HCT116 (cell line): ENCODE measurements around the gene SGMS2. TPM values are rescaled to one million over a fixed set of nuclear protein-coding genes. Genes with fewer than 3 reads are reported as not detected.

Source experiments
- ATAC-seq: fragments of 200-7000 bp; cut with Tn5 transposase; 2 replicates; pipeline ENCODE4 v1.9.1; 2020; ENCODE audit warnings: mild to moderate bottlenecking, moderate library complexity
- BruUV-seq: library from RNA; stranded (reverse); fragments of 400-500 nt; replicated peaks from 2 replicates; lab custom pipeline; 2021; lab: Mats Ljungman, UMichigan
- CTCF ChIA-PET: fragments of 300-600 bp; sonication (Branson Sonifier 250); formaldehyde crosslinking; loops from one replicate; lab custom pipeline; 2021; ENCODE audit warnings: antibody characterized with exemption; lab: Charles Lee
- POLR2A ChIA-PET: fragments of 300-600, 350-600 bp; sonication (Branson Sonifier 250); formaldehyde crosslinking; loops from one replicate; lab custom pipeline; 2021; ENCODE audit warnings: antibody characterized with exemption; lab: Charles Lee
- RAD21 ChIA-PET, 2 experiments: fragments of 300-600 bp; sonication (Branson Sonifier 250); formaldehyde crosslinking; loops; one replicate each; lab custom pipeline; 2023; ENCODE audit warnings: low total read pairs in 2 of 2; ENCODE audit not compliant: uncharacterized antibody in 2 of 2, unreplicated experiment in 2 of 2, low non-redundant PET in 1 of 2; lab: Charles Lee
- DNase-seq: peaks from one replicate; pipeline ENCODE4 v3.0.0-alpha.2; 2010; ENCODE audit warnings: low read depth, low spot score
- H2AFZ ChIP-seq: fragments of 200-600 bp; shearing (Covaris generic), sonication (generic); 2 replicates; pipeline ENCODE4 v1.6.1; 2017; ENCODE audit warnings: low read depth, mixed run types, mixed read lengths, antibody characterized with exemption, low read length; ENCODE audit not compliant: poor library complexity, severe bottlenecking
- H3K27ac ChIP-seq: 2 replicates; pipeline ENCODE4 v1.5.1; 2012; ENCODE audit warnings: low read depth, low read length
- H3K27me3 ChIP-seq: fragments of 200-600 bp; sonication (generic); 2 replicates; pipeline ENCODE4 v1.6.1; 2016; ENCODE audit warnings: mixed run types, low read length, mixed read lengths; ENCODE audit not compliant: insufficient read depth
- H3K36me3 ChIP-seq, 2 experiments: fragments of 200-500 bp in 1 of 2; fragments of 200-600 bp in 1 of 2; sonication (Bioruptor generic) in 1 of 2; sonication (generic) in 1 of 2; 2 replicates each; pipeline versions ENCODE4 v1.5.1 to v1.6.1; 2014 to 2016; ENCODE audit warnings: low read length in 2 of 2, inconsistent platforms in 1 of 2, mixed read lengths in 1 of 2, mixed run types in 1 of 2; ENCODE audit not compliant: insufficient read depth in 2 of 2, control insufficient read depth in 1 of 2
- H3K4me1 ChIP-seq, 2 experiments: fragments of 200-600 bp in 1 of 2; sonication (generic) in 1 of 2; 2 replicates each; pipeline versions ENCODE4 v1.5.1 to v1.6.1; 2012 to 2017; ENCODE audit warnings: low read length in 2 of 2, inconsistent platforms in 1 of 2, mild to moderate bottlenecking in 1 of 2, mixed read lengths in 1 of 2, mixed run types in 1 of 2, moderate library complexity in 1 of 2; ENCODE audit not compliant: insufficient read depth in 2 of 2, control insufficient read depth in 1 of 2
- H3K4me2 ChIP-seq: fragments of 200-600 bp; sonication (generic); 2 replicates; pipeline ENCODE4 v1.6.1; 2017; ENCODE audit warnings: mixed run types, low read length, mixed read lengths
- H3K4me3 ChIP-seq, 2 experiments: fragments of 200-600 bp in 1 of 2; sonication (generic) in 1 of 2; replicated peaks in 1 of 2; 2 replicates each; pipeline ENCODE4 v1.5.1; 2011 to 2016; ENCODE audit warnings: low read length in 2 of 2, control low read depth in 1 of 2, low read depth in 1 of 2, mild to moderate bottlenecking in 1 of 2, mixed read lengths in 1 of 2, mixed run types in 1 of 2
- H3K79me2 ChIP-seq: fragments of 200-600 bp; sonication (generic); 2 replicates; pipeline ENCODE4 v1.6.1; 2017; ENCODE audit warnings: mild to moderate bottlenecking, mixed run types, low read length, moderate library complexity, mixed read lengths; ENCODE audit not compliant: insufficient read depth
- H3K9ac ChIP-seq: fragments of 200-600 bp; sonication (generic); 2 replicates; pipeline ENCODE4 v1.6.1; 2016; ENCODE audit warnings: low read length, mixed read lengths
- H3K9me2 ChIP-seq: fragments of 200-600 bp; sonication (generic), shearing (Covaris generic); 2 replicates; pipeline ENCODE4 v1.6.1; 2017; ENCODE audit warnings: mixed run types, mild to moderate bottlenecking, moderate library complexity; ENCODE audit not compliant: insufficient read depth
- H3K9me3 ChIP-seq, 2 experiments: fragments of 200-500 bp in 1 of 2; fragments of 200-600 bp in 1 of 2; sonication (Bioruptor generic) in 1 of 2; sonication (generic) in 1 of 2; 2 replicates each; pipeline ENCODE4 v1.6.1; 2014 to 2017; ENCODE audit warnings: low read length in 2 of 2, mixed read lengths in 2 of 2, inconsistent platforms in 1 of 2, low read depth in 1 of 2, mild to moderate bottlenecking in 1 of 2, mixed run types in 1 of 2, moderate library complexity in 1 of 2; ENCODE audit not compliant: control insufficient read depth in 1 of 2, insufficient read depth in 1 of 2
- H4K20me1 ChIP-seq: fragments of 200-600 bp; sonication (generic), shearing (Covaris generic); 2 replicates; pipeline ENCODE4 v1.6.1; 2017; ENCODE audit warnings: mixed run types, mild to moderate bottlenecking, moderate library complexity; ENCODE audit not compliant: insufficient read depth
- CBX3 ChIP-seq: IDR thresholded peaks from 2 replicates; pipeline ENCODE4 v1.6.1; 2012; ENCODE audit warnings: low read depth
- CEBPB ChIP-seq: IDR thresholded peaks from 2 replicates; pipeline ENCODE4 v1.6.1; 2012; ENCODE audit warnings: low read depth
- EGR1 ChIP-seq: IDR thresholded peaks from 2 replicates; pipeline ENCODE4 v1.6.1; 2012; ENCODE audit warnings: low read depth
- ELF1 ChIP-seq: IDR thresholded peaks from 2 replicates; pipeline ENCODE4 v1.6.1; 2012; ENCODE audit warnings: low read depth, borderline replicate concordance
- FOSL1 ChIP-seq: IDR thresholded peaks from 2 replicates; pipeline ENCODE4 v1.6.1; 2012; ENCODE audit warnings: low read depth
- POLR2AphosphoS5 ChIP-seq: IDR thresholded peaks from 2 replicates; pipeline ENCODE4 v1.6.1; 2011; ENCODE audit warnings: mild to moderate bottlenecking, low read depth, low read length, moderate library complexity
- RAD21 ChIP-seq: IDR thresholded peaks from 2 replicates; pipeline ENCODE4 v1.6.1; 2012; ENCODE audit warnings: low read depth, mild to moderate bottlenecking
- SIN3A ChIP-seq: IDR thresholded peaks from 2 replicates; pipeline ENCODE4 v1.6.1; 2012; ENCODE audit warnings: low read depth
- SP1 ChIP-seq: IDR thresholded peaks from 2 replicates; pipeline ENCODE4 v1.6.1; 2012; ENCODE audit warnings: low read depth
- TCF7L2 ChIP-seq: IDR thresholded peaks from 2 replicates; pipeline ENCODE4 v1.7.0; 2011; ENCODE audit warnings: borderline replicate concordance, inconsistent platforms; ENCODE audit not compliant: insufficient read depth, insufficient read length; ENCODE audit errors: extremely low read depth
- YY1 ChIP-seq: IDR thresholded peaks from 2 replicates; pipeline ENCODE4 v1.6.1; 2011; ENCODE audit warnings: low read length, low read depth, moderate library complexity, mild to moderate bottlenecking; ENCODE audit not compliant: insufficient replicate concordance; ENCODE audit errors: extremely low read depth
- ZFX ChIP-seq: fragments of 450-650 bp; IDR thresholded peaks from 2 replicates; pipeline ENCODE4 v1.6.1; 2017
- ZNF274 ChIP-seq: fragments of 200-500 bp; sonication (Bioruptor generic); IDR thresholded peaks from 2 replicates; pipeline ENCODE4 v1.6.1; 2014; ENCODE audit warnings: mild to moderate bottlenecking, low read depth, low read length, inconsistent platforms
- intact Hi-C: fragments of 100-400 bp; cut with micrococcal nuclease; formaldehyde crosslinking; loops from 2 replicates; pipeline ENCODE4 v1.10.0; 2022
- total RNA-seq: library from RNA; stranded (reverse); gene quantifications from one replicate; pipeline ENCODE4 v1.2.1, GENCODE V29; 2021; ENCODE audit not compliant: unreplicated experiment
- TF ChIP-seq, protein P1 (sequence below): IDR thresholded peaks from 2 replicates; pipeline ENCODE4 v1.6.1; 2012
- TF ChIP-seq, protein P2 (sequence below): IDR thresholded peaks from 2 replicates; pipeline ENCODE4 v1.6.1; 2012; ENCODE audit warnings: low read depth

Gene SGMS2
- total RNA-seq, 1 experiment from 2014 or later: 36.6 TPM

- POLR2A ChIA-PET: no interaction called here
- Histone ChIP-seq H3K4me1 (peaks cover 6 to 14% of the 10 kb centered on the region in 2 experiments), H3K4me2 (no peak overlapping the region), H3K4me3 (no peak overlapping the region), H4K20me1 (no peaks in the 10 kb centered on the region), H2AFZ (no peak overlapping the region), H3K27me3 (no peaks in the 10 kb centered on the region), H3K9me3 (peaks cover 4 to 9% of the 10 kb centered on the region in 2 experiments; a peak in 3 of 4 replicates), H3K27ac (no peak overlapping the region), H3K9ac (no peak overlapping the region), H3K79me2 (no peaks in the 10 kb centered on the region), H3K9me2 (no peaks in the 10 kb centered on the region), H3K36me3 (no peaks in the 10 kb centered on the region; a peak in 1 of 4 replicates)
- no TSS peak for BruUV-seq
- DNase-seq (no peak), ATAC-seq (no peak)
- RAD21 ChIA-PET: no interaction called here
- CTCF ChIA-PET: no interaction called here
- TF ChIP-seq SIN3A (no peak), ELF1 (no peak), ZNF274 (no peak), YY1 (no peak), CBX3 (no peak), POLR2AphosphoS5 (no peak), SP1 (no peak), TCF7L2 (no peak), RAD21 (no peak), EGR1 (no peak), CEBPB (no peak), ZFX (no peak), FOSL1 (no peak)
- TF ChIP-seq, protein P1, sequence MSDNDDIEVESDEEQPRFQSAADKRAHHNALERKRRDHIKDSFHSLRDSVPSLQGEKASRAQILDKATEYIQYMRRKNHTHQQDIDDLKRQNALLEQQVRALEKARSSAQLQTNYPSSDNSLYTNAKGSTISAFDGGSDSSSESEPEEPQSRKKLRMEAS: no peak
- TF ChIP-seq, protein P2, sequence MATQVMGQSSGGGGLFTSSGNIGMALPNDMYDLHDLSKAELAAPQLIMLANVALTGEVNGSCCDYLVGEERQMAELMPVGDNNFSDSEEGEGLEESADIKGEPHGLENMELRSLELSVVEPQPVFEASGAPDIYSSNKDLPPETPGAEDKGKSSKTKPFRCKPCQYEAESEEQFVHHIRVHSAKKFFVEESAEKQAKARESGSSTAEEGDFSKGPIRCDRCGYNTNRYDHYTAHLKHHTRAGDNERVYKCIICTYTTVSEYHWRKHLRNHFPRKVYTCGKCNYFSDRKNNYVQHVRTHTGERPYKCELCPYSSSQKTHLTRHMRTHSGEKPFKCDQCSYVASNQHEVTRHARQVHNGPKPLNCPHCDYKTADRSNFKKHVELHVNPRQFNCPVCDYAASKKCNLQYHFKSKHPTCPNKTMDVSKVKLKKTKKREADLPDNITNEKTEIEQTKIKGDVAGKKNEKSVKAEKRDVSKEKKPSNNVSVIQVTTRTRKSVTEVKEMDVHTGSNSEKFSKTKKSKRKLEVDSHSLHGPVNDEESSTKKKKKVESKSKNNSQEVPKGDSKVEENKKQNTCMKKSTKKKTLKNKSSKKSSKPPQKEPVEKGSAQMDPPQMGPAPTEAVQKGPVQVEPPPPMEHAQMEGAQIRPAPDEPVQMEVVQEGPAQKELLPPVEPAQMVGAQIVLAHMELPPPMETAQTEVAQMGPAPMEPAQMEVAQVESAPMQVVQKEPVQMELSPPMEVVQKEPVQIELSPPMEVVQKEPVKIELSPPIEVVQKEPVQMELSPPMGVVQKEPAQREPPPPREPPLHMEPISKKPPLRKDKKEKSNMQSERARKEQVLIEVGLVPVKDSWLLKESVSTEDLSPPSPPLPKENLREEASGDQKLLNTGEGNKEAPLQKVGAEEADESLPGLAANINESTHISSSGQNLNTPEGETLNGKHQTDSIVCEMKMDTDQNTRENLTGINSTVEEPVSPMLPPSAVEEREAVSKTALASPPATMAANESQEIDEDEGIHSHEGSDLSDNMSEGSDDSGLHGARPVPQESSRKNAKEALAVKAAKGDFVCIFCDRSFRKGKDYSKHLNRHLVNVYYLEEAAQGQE: no peak
- intact Hi-C loops: no loop called here
Observed at GRCh38 chr4:107891299-107891698, 66.6 kb downstream of the SGMS2 start.
